GM19438 (cell line): ENCODE measurements around the gene SRSF7.
"Not testable (repeated sequence)": the region's sequence is repeated elsewhere in the genome, so short reads cannot be mapped to it uniquely, and the experiment has no call there.

Experiments
- ATAC-seq: cut with Tn5 transposase; IDR thresholded peaks from one replicate; pipeline ENCODE4 v1.9.1; 2021; ENCODE audit warnings: low read depth; ENCODE audit not compliant: unreplicated experiment

SRSF7 gene

GRCh38 chr2:38754506-38754905 is 3.3 kb upstream of the SRSF7 start:
- ATAC-seq, result no peak

- ATAC-seq, result no peak
These were observed 2.9 kb upstream of the SRSF7 start for GRCh38 chr2:38754049-38754448.

- peak; percentile 27 for ATAC-seq
These were observed 642 bp upstream of the SRSF7 start for GRCh38 chr2:38751596-38752410.

DNA sequence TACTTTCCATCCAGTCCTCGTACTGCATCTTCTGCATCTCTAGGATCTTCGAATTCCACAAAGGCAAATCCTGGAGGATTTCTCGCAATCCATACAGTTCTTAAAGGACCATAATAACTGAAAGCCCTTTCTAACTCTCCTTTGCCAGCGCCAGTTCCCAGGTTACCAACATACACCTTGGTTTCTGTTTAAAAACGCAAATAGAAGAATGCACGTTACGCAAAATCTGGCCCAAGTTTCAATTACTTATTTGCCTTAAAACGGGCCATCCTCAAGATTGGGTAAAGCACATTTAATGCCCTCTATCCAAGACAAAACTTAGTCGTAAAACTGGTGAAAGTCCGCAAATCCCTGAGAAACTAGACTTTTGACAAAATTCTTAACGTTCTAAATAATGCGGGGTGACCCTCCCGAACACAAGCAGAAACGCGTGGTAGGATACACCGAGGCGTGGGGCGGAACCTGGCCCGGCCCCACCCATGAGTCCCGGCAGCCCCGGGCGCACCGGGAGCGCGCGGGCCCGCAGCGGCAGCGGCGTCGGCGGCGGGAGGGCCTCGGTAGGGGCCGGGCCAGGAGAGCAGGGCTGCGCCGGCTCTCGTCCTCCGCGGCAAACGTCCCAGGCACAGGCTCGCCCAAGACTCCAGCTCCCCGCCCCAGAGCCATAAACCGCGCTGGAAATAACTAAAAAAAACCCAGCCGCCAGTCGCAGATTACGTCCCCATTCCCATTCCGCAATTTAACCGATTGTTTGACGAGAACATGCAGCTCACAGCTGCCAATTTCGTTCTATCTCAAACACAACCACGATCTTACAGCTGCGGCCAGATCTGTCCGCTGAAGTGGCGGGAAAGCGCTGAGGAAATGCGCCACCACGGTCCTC is 910 bp downstream of the SRSF7 start:
- ATAC-seq, result peak; percentile 37

- no peak for ATAC-seq
These were observed 2.0 kb downstream of the SRSF7 start for GRCh38 chr2:38748943-38749804.

- ATAC-seq, result no peak
These were observed 2.8 kb downstream of the SRSF7 start for GRCh38 chr2:38748391-38748790.

- no peak for ATAC-seq
These were observed 3.3 kb downstream of the SRSF7 start for GRCh38 chr2:38747819-38748218.

GRCh38 chr2:38747007-38747424 is 4.1 kb downstream of the SRSF7 start:
- ATAC-seq, result no peak

GRCh38 chr2:38745267-38745666 is 5.9 kb downstream of the SRSF7 start:
- no peak for ATAC-seq

DNA sequence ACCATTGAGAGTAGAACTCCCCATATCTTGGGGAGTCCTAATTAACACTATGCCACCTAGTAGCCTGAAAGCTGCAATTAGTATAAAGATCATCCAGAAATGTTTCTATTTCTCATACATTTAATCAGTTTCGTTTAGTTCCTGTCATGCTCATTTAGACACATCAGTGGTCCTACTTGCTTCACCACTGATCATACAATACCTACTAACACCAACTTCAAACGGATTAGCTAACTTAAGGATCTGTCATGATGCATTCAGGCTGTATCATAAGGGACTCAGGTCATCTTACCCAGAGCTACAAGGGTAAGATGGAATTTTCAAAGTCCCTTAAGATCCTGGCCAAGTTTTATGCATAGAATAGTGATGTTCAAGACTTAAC is 6.8 kb downstream of the SRSF7 start:
- ATAC-seq, result no peak

DNA sequence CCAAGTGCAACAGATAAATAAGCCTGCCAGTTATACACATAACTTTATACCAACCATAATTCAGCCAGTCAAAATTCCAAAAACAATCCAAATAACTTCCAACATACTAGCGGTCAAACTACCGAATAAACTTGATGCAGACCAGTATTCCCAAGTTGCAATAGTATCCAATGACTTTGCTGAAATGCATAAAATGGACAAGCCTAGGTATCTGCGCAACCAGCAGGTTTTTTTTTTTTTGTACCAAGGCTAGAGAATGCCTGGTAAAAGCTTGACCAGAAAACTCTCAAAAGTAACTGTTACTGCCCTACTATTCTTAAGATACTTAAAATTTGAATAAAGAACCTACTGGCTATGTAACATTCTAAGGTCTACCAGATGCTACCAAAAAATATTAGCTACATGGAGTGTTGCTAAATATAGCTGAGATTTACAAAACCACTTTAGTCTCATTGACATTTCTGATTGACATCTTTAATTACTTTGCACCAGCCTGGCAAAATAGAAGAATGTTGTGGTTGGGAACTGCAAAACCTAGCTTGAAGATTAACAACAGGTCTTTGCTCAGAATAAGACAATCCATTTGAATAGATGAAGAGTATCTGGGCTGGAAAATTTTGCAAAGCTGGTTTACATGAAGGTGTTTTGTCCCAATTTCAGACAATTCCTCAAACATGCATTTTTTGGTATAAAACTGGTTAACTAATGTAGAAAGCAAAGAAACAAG is 7.3 kb downstream of the SRSF7 start:
- ATAC-seq, result no peak

DNA sequence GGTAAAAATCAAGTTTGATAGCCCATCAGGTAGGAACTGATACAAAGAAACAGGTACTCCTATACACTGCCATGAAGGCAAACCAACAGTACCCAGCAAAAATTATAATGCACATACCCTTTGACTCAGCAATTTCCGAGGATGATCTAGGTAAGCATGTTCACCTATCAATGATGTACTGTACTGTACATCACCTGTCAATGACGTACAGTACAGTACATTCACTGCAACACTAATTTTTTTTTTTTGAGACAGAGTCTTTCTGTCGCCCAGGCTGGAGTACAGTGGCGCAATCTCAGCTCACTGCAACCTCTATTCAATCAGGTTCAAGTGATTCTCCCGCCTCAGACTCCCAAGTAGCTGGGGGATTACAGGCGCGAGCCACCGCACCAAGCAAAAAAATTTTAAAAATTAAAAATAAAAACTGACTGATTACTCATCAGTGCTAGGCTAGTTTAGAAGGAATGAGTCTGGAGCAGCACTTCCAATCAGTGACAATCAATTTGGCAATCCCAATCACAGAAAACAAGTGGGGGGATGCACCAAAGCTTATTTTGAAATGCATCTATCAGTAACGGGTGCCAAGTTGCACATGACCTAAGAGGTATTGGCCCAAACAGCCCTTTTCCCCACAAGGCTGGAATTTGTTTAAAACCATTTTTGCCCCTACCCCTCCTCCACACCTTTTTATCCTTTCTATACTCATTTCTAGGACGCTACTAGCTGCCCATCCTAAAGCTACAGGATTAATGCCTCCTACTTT is 8.2 kb downstream of the SRSF7 start:
- ATAC-seq, result no peak

DNA sequence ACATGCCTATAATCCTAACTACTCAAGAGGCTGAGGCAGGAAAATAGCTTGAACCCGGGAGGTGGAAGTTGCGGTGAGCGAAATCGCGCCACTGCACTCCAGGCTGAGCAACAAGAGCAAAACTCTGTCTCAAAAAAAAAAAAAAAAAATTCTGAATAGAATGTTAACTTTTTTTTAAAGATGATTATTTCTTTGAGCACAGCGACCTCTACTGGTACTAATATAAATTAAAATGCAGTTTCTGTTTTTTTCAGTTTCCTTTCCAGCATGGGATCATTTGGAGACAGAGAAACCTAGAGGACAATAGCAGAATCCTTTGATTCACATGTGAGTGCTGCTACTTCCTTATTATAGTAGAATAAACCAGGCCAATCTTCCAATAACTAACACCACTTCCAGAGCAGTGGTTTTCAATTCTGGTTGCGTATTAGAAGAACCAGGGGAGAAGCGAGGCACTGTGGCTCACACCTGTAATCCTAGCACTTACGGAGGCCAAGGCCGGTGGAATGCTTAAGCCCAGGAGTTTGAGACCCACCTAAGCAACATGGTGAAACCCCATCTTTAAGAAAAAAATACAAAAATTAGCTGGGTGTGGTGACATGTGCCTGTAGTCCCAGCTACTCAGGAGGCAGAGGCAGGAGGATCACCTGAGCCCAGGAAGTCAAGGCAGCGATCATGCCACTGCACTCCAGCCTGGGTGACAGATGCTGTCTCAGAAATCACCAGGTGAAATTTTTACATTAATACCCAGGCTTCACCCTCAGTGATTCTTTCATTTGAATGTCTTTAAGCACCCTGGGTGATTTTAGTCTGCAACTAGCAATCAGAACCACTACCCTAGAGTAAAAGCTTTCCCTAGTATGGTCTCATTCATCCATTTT is 10.1 kb downstream of the SRSF7 start:
- ATAC-seq, result no peak

GRCh38 chr2:38739524-38739923 is 11.6 kb downstream of the SRSF7 start:
- ATAC-seq, result no peak

DNA sequence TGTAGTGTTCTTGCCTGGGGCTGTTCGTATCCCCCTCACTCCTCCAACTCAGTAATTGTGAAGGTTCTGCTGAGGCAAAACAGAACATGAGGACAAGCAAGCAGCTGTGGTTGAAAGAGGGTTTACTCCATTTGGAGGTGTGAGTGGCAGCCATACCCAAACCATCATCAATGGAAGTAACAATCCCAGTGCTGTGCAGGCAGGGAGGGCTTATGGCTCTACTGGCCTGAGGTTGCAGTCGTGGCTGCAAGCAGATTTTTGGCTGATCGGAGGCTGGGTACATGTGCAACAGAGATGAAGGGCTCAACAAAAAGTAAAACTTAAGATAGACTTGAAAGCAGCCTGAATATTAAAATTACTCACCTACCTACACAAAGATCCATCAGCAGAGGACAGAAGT is 13.2 kb downstream of the SRSF7 start:
- ATAC-seq, result no peak

DNA sequence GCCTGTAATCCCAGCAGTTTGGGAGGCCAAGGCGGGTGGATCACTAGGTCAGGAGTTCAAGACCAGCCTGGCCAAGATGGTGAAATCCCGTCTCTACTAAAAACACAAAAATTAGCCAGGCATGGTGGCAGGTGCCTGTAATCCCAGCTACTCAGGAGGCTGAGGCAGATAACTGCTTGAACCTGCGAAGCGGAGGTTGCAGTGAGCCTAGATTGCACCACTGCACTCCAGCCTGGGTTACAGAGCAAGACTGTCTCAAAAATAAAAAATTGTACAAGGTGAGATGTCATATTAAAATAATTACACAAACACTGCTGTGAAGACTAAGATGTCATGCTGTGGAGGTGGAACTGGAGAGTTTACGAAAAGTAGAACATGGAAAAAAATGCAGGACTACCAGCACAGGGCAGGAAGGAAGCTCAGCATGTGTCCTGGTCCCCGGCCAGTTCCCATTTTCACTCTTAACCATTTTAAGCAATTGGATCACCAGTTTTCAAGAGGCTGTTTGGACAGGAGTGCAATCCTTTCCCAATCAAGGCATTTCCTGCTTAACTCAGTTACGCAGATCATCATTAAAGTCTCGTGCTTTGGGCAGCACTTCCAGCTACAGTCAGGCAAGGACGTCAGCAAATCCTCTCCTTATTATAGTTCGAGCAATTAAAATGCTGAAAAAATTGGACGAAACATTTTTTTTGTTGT is 14.0 kb downstream of the SRSF7 start:
- ATAC-seq, result not testable (repeated sequence)

GRCh38 chr2:38735999-38736320 is 15.2 kb downstream of the SRSF7 start:
- no peak for ATAC-seq
